Glomerular visceral epithelial cell (primary cell): Measurements from ENCODE around the gene KLF14.
A peak's percentile ranks its signal among the peaks of the same experiment; 100 is the strongest.
"Not testable (repeated sequence)": the region's sequence is repeated elsewhere in the genome, so short reads cannot be mapped to it uniquely, and the experiment has no call there.

ENCODE experiments used
- DNase-seq: peaks from one replicate; pipeline ENCODE4 v3.0.0-alpha.2; 2016; ENCODE audit errors: extremely low spot score

The KLF14 gene

DNA sequence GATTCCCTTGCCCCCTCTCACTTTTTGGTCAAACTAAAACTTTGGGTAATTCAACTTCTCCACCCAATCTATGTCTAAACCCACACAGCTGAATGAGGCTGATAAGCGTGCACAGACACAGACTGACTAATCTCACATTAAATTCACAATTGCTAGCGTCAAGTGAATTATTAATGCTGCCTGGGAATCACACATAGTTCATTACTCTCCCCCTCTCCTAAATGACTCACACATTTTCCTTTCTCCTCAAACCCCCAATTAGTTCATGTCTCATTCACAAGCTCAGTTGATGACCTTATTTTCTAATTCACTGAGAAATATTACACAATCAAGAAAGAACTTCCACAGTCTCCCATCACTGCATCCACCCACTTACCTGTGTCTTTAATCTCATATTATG lies 14.5 kb downstream of the KLF14 start:
- peak; percentile 37 for DNase-seq

GRCh38 chr7:130712416-130712815 lies 21.6 kb downstream of the KLF14 start:
- no peak for DNase-seq

DNA sequence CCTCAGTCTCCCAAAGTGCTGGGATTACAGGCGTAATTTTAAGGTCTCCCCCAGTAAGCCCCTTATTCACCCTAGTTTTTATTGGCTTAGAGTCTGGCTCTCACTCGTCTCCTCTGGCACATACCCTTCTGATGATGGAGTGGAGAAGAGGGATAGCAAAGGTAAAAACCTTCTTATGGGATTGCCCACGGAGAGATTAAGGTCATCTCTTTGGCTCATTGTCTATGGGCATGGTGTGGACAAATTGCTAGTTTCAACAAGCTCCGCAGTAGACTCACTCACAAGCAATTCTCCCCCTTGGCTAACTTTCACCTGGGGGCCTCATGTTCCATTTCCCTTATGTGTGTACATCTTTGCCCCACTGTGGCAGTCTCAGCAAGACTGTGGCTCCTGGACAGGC lies 25.2 kb downstream of the KLF14 start:
- DNase-seq = no peak

DNA sequence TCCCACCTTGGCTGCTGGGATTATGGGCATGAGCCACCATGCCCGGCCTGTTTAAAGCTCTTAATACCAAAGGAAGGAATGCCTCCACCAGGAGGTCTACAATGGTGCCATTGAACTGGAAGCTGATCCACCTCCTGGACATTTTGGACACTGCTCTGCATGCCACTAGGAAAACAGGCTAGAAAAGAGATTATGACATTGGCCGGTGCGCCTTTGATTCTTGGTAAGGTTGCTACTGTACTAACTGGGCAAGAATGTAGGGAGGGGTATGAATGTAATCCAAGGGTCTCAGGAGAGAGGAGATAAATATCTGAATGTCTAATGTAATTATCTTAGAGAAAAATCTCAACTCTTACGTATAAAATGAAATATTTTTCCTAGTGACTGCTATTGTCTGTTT lies 26.0 kb downstream of the KLF14 start:
- no peak for DNase-seq

DNA sequence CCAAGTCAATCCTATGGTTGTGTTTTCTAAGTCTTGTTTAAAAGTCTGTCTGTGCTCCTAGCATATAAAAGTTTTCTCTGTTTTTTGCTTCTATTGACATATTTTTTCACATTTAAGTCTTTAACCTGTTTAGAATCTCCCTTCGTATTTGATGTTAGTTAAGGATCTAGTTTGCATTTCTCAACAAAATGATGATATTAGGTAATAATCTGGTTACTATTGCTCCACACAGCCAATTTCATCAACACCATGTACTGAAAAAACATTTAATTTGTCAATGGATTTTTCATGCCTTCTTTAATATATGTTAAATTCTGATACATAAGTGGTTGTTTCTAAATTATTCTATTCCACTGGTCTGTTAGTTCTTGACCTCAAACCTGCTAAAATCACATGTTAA lies 30.2 kb downstream of the KLF14 start:
- no peak for DNase-seq

GRCh38 chr7:130701650-130702049 lies 32.4 kb downstream of the KLF14 start:
- DNase-seq = no peak

DNA sequence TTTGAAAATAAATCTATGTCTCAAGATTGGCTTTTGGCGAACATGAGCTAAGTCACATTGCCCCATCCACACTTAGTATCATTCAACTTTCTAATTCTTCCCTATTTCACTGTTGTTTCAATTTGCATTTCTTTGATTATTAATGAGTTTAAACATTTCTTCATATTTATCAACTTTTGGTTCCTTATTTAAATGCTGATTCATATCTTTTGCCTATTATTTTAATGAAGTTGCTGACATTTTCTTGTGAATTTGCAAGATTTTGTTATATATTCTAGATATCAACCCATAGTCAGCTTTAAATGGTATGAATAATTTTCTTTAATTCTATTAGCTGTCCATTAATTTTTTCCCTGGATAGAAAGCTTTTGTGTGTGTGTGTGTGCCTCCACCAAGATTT lies 33.2 kb downstream of the KLF14 start:
- DNase-seq = no peak

DNA sequence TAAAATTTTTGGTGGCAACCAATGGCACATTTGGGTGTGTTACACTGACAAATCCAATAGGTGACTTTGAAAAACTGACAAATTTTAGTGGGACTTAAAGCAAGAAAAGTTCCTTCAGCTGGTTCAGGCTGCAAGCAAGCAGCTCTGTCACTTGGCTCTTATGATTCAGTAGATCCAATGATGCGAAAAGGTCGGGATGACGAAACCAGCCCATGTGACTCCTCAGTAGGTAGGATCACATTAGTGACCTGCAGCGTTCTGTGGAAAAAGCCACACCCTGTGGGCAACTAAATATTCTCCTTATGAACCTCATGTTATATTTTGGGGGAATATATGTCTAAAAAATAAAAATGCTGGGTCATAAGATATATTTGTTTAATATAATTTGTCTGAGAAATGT lies 34.3 kb downstream of the KLF14 start:
- DNase-seq = no peak

DNA sequence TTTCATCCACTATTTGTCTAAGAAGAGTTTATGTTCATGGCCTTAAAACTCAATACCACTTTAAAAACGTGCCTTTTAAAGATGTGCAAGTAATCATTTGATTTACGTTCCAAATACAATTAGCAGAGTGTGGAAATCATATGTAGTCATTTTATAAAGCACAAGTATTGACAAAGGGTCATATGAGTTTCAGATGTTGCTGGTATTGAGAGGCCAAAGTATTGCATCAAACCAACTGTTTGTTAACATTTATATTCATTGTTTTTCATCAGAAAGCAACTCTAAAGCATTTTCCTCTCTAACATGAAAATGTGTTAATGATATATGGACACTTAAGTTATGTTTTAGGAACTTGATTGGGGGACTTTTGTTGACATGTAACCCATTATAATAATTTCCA lies 36.2 kb downstream of the KLF14 start:
- DNase-seq = no peak

GRCh38 chr7:130695840-130696239 lies 38.2 kb downstream of the KLF14 start:
- DNase-seq = peak; percentile 21

DNA sequence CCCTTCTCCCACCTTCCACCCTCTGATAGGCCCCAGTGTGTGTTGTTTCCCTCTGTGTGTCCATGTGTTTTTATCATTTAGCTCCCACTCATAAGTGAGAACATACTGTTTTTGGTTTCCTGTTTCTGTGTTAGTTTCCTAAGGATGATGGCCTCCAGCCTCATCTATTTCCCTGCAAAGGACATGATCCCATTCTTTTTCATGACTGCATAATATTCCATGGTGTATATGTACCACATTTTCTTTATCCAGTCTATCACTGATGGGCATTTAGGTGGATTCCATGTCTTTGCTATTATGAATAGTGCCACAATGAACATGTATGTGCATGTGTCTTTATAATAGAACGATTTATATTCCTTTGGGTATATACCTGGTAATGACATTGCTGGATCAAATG lies 41.6 kb downstream of the KLF14 start:
- DNase-seq = not testable (repeated sequence)

GRCh38 chr7:130689683-130690082 lies 44.3 kb downstream of the KLF14 start:
- no peak for DNase-seq

DNA sequence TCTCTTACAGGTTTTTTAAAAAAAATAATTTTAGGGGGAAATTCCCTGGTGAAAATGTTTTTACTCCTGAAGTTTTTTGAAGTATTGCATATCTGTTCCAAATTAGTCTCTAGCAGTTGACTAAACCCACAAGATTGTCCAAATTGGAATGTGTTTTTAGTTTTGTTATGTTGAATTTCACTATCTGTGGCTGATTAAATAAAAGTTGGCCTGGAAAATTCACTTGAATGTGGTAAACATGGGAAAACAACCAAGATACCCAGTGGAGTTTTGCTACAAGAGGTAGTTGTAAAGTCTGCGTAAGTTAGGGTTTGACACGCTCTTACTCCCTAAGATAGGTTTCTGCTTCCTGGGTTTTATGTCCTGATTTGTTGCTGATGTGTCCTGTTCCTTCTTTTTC lies 51.0 kb downstream of the KLF14 start:
- DNase-seq = no peak
